Mucosa of gallbladder (tissue), 1 donor: Measurements from ENCODE around the gene PRAC1. TPM values are rescaled to one million over a fixed set of nuclear protein-coding genes. Genes with fewer than 3 reads are reported as not detected.

Experiments
- DNase-seq: peaks from one replicate; pipeline ENCODE4 v3.0.0-alpha.2; 2020; ENCODE audit warnings: low spot score
- total RNA-seq: library from RNA; stranded (reverse); gene quantifications from one replicate; pipeline ENCODE4 v1.2.1, GENCODE V29; 2021
- donor health status: DM: no; HTN: no; CAD: no.

PRAC1 gene
- not detected for total RNA-seq

DNA sequence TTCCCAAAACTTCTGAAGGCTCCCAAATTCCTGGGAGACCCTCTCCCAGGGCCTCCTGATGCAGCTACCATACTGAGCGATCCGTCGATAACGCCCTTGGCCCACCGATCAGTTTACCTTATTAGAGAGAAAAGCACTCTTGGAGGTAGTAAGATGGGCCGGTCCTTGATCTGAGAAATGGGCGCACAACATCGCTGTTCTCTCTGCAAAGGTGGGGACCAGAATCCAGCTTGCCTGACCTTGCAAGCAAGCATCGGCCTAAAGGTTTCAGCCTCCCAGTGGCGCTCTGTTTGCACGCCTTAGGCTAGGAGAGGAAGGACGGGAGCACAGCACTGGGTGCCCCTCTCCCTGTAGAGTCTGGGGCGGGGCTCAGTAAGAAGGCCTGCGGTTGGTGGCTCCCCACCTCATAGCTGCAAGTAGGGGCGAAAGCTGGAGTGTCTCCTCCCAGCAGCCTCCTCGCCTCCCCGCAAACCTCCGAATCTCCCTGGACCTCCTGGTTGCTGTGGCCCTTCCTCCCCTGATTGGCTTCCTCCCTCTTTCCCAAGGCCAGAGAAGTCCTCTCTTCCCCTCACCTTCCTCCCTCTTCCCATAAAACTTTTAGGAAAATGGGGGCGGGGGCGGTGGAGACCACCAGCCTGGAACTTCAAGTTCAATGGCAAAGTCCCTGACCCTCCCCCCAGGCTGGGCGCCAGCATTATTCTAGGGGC, at the start of gene PRAC1:
PRAC1 (minus strand) TSS at position 318 of the 707 bp plus-strand sequence; CDS start at position 192, 126 bp downstream.
- DNase-seq = no peak

GRCh38 chr17:48770954-48771353, 48.6 kb upstream of the PRAC1 start:
- no peak for DNase-seq

DNA sequence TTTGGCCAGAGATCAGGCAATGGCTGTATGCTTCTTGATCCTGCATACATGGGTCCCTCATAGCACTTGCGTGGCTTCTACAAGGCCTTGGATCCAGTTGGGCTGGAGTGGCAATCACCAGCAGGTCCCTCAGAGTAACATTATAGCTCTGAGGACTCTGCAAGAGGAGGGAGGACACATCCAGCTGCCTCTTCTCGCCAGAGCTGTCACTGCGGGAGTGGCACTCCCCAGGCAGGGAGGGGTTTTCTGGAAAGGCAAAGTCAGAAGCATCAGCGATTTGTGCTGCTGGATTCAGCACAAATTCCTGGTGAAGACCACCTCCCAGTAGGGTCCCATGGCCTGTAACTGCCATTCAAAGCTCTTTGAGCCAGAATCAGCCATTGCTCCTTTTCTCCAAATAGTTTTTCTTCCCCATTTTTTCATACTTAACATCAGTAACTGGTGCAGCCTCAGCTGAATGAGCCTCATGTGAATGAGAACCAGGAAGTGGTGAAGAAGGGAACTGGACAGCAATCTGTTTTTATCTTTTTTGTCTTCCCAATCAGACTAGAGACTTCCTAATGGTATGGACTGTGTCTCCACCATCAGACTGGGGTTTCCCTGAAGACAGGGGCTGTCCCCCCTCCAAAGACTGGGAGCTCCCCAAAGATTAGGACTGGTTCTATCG, 46.8 kb upstream of the PRAC1 start:
- DNase-seq = no peak

DNA sequence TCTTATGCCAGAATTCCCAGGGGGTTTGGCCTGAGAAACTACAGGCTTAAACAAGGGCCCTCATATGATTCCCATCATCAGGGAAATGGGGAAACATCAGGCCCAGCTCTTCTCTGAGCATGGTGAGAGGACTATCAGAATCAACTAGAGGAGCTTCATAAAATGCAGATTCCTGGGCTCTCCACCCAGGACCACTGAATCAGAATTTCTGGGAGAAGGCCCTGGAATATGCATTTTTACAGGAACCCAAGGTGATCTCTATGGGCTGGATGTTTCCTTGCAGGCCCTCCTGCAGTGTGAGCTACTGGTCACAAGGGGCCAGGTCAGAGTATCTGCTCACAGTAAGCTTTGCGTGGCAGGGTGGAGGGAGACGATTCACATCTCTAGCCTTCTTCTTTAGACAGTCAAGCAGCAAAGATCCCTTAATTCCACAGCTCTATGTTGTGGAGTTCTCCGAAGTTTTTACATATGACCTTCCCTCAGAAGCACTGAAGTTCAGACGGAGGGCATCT, 45.0 kb upstream of the PRAC1 start:
- no peak for DNase-seq

DNA sequence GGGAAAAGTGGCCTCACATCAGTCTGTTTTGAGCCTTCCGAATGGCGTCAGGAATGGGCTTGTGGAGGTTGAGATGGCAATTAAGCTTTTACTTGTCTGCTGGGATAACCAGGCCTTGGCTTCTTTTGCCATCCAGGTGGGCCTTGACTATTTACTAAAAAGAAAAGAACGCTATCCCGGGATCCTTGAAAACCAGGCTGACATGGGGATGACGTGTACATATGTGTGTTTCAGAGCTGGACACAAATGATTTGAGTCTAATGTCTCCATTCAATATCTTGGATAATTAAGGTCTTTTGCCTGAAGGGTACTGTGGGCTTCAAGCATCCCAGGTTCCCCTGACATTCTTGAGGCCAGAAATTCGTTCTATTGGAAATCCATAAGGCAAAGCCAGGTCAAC, 38.8 kb upstream of the PRAC1 start:
- no peak for DNase-seq

GRCh38 chr17:48760411-48760810, 38.1 kb upstream of the PRAC1 start:
- no peak for DNase-seq

DNA sequence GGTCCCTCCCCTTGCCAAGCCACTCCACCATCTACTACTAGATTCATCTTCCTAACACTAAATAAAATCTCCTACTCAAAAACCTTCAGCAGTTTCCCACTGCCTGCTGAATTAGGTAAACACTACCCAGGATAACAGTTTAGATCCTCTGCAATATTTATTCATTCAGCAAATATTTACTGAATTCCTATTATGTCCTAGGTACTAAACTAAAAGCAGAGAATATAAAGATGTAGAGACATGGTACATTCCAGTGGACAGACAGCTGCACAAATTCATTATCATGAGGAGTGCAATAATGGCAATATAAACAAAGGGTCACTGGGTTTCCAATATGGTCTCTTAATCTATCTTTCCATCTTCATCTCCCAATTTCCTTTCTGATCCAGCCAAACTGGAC, 37.0 kb upstream of the PRAC1 start:
- no peak for DNase-seq

DNA sequence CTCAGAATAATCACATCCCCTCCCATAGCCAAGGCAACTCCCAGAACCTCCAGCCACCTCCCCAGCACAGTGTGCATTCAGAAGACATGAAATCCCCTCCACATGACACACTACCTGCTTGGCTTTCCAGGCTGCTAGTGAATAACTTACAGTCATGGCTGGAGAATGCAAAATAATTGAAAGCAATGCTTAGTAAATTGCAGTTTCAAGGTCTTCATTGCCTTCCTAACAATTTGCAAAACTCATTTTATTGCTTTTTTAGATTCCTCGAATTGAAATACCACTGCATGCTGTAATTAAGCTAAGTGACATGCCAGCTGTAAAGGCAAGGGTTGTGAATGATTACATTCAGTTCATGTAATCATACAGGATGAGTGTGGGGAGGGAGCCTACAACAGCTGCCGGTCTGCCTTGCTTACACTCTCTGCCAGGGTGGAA, 35.2 kb upstream of the PRAC1 start:
- DNase-seq = no peak

- no peak for DNase-seq
Observed at GRCh38 chr17:48756830-48757251, 34.5 kb upstream of the PRAC1 start.

GRCh38 chr17:48755356-48755755, 33.0 kb upstream of the PRAC1 start:
- DNase-seq = no peak

DNA sequence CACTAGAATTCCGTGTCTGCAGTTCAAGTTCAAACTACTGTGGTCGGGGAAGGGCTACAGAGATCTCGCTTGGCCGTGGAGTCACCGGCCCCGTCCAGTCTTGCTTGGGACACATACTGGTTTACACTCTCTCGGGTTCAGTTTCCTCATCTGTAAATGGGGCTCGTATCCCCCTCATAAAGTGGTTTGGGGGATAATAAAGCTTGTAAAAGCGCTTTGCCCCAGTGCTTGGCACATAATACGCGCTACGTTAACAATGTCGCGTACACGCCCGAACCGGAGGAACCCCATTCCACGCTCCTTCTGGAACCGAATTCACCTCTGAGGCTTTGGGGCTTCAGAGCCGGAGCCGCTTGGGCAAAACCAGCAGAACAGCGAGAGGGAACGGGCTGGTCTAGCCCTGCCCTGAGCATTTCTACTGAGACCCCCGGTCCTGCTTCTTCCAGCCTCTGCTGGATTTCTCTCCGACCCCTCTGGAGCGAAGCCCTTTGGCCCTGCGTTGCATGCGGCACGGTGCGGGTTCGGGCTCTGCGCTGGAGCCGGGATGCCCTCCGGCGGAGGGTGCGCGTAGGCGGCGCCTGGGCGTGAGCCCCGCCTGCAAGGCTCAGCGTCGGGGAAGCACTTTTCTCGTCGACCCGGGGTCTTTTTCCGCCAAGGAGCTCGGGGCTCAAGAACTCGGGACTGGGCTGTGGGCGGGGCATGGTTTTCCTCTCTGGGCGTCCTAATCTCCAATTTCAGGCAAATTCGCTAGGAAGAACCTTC, 32.4 kb upstream of the PRAC1 start:
- DNase-seq = no peak

GRCh38 chr17:48753794-48754499, 31.6 kb upstream of the PRAC1 start:
- DNase-seq = no peak

- no peak for DNase-seq
Observed at GRCh38 chr17:48752399-48753288, 30.3 kb upstream of the PRAC1 start.

DNA sequence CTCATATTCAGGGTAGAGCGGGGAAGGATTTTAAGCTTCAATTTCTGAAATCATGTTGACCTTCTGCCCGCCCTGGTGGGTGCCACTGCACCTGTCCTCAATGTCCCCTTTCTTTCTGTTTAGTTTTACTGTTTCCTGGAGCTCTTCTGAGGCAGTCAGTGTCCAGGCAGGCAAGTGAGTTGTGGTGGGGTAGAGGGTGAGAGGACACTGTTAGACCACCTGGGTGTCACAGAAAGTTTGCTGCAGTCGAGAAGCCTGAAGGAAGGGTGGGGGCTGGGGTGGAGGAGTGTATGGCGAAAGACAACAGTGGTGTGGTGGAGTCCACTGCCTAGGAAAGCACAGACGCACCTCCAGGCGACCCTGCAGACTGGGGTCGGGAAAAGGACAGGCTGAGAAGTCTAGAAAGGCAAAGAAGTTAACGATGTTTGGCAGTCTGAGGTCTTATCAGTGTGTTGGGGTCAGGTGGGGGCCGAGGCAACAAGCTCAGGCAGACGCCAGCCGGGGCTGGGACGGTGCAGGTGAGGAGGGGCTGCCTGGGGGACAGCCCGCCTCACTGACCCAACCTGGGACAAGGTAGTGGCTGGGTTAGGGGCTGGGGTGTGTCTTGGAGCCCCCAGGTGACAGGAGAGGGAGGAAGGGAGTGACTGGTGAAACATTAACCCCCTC, 29.5 kb upstream of the PRAC1 start:
- DNase-seq = no peak

- no peak for DNase-seq
Observed at GRCh38 chr17:48751172-48751571, 28.9 kb upstream of the PRAC1 start.

DNA sequence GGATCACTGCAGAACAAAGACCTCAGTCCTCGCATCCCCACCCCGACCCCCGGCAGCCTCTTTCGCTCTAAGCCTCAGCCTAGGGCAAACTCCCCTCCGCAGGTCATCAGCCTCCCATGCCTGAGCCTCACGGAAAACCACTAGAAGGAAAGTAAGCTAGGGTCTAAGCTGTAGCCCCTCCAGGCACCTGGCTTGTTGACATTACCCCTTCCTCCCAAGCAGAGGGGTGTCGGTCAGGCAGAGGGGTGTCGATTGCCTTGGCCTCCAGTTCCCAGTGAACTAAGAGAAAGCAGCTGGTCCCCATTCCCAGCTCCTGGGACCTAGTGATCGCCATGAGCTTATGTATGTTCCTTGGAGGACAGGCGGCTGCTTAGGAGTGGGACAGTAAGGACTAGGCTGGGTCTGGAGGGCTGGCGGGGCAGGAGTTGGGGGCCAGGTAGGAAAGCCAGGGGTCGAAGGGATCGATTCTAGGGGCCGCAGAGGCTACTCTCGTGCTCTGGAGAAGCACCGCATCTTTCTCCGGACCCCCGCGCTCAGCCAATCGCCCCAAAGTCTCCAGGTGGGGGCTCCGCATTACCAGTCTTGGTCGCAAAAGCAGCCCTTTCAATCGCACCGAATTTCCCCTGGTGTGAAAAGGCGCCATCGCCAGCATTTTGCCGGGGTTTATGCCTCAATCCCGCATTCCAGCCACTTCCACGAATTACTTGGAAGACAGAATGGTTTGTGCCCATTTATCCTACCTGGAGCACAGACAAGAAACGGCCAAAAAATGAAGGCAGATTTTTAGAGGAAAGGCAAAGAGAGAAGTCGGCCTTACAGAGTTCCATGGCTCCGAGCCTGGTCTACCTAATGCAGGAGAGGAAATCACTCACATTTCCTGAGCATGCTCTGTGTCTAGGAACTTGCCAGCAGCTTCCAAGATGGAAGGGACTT, 27.6 kb upstream of the PRAC1 start:
- DNase-seq = no peak

DNA sequence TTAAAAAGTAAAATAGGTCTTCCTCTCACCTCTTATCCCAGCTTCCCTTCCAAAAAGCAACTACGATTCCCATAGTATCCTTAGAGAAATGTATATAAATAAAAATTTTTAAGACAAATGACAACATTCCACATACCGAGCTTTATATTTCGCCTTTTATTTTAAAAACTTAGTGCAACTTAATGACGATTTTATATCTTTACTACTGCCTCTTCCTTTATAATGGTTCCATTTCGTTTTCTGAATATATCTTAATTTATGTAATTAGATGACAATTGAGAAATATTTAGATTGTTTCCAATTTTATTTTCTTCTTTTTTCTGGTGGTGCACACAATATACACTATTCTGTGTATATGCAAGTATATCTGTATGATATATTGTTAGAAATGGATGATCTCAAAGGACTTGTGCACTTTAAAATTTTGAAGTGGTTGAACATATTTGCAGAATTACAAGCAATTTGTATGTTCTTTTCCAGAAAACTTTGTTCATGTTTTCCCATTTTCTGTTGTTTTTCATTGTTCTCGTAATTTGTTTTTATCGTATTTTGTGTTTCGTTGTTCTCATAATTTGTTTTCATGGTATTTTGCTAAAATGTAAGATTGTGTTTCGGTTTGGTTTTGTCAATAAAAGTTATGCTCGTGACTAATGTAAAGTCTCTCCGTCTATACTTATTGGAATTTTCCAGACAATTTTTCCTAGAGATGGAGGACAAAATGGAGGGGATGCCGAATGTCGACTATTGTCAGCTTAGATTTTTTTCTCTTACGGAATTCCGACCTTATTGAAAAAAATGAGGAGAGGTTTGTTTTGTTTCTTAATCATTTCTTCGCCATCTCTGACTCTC, 26.6 kb upstream of the PRAC1 start:
- DNase-seq = no peak
